HepG2 (cell line): ENCODE data around the gene DNM3. TPM values are rescaled to one million over a fixed set of nuclear protein-coding genes. Genes with fewer than 3 reads are reported as not detected.

ENCODE experiments used
- ATAC-seq: fragments of 200-7000 bp; cut with Tn5 transposase; 3 replicates; pipeline ENCODE4 v1.9.1; 2020; ENCODE audit warnings: mild to moderate bottlenecking, moderate library complexity
- BruUV-seq: library from RNA; stranded (reverse); fragments of 400-500 nt; replicated peaks from 2 replicates; lab custom pipeline; 2021; lab: Mats Ljungman, UMichigan
- CTCF ChIA-PET: fragments of 300-600 bp; formaldehyde crosslinking; extraction: SDS; loops from one replicate; lab custom pipeline; 2021; ENCODE audit warnings: low total read pairs, inconsistent platforms, low intra/inter-chr PET ratio; lab: Yijun Ruan, JAX
- POLR2A ChIA-PET: fragments of 350-600 bp; sonication (Branson Sonifier 250); formaldehyde crosslinking; loops from one replicate; lab custom pipeline; 2020; ENCODE audit warnings: antibody characterized with exemption, inconsistent platforms; lab: Yijun Ruan, JAX
- DNase-seq: peaks from one replicate; pipeline ENCODE4 v3.0.0-alpha.2; 2015; ENCODE audit warnings: low spot score
- FAIRE-seq: peaks from 3 replicates; lab custom pipeline; 2011; peaks lifted over from hg19 to GRCh38; lab: Jason Lieb, UNC
- H2AFZ ChIP-seq: one replicate; pipeline ENCODE4 v1.6.1; 2011; ENCODE audit warnings: low read length, inconsistent platforms
- H3K27ac ChIP-seq: fragments of 300-600 bp; 3 replicates; pipeline ENCODE4 v1.8.0; 2011; ENCODE audit warnings: mixed run types, mild to moderate bottlenecking, mixed read lengths, low read length, inconsistent platforms; ENCODE audit not compliant: insufficient read depth; ENCODE audit errors: extremely low read length
- H3K27me3 ChIP-seq, 2 experiments: fragments of 200-600 bp in 1 of 2; 2 replicates in 1 of 2; 3 replicates in 1 of 2; pipeline versions ENCODE4 v1.6.0 to v1.8.0; 2011; ENCODE audit warnings: low read length in 2 of 2, mild to moderate bottlenecking in 2 of 2, moderate library complexity in 2 of 2, inconsistent platforms in 1 of 2; ENCODE audit not compliant: insufficient read depth in 2 of 2, control insufficient read depth in 1 of 2
- H3K36me3 ChIP-seq, 2 experiments: fragments of 200-600 bp in 1 of 2; replicated peaks in 1 of 2; 2 replicates in 1 of 2; 3 replicates in 1 of 2; pipeline versions ENCODE4 v1.5.1 to v1.8.0; 2011; ENCODE audit warnings: low read length in 2 of 2, inconsistent platforms in 1 of 2; ENCODE audit not compliant: insufficient read depth in 2 of 2, control insufficient read depth in 1 of 2
- H3K4me1 ChIP-seq: 2 replicates; pipeline ENCODE4 v1.5.1; 2012; ENCODE audit warnings: low read length, inconsistent platforms; ENCODE audit not compliant: insufficient read depth
- H3K4me2 ChIP-seq: 2 replicates; pipeline ENCODE4 v1.6.0; 2011; ENCODE audit warnings: low read depth, low read length, inconsistent platforms
- H3K4me3 ChIP-seq, 3 experiments: fragments of 200-600 bp in 1 of 3; sonication (generic), shearing (Covaris generic) in 1 of 3; replicated peaks in 1 of 3; 2 replicates each; pipeline ENCODE4 v1.5.1; 2011 to 2016; ENCODE audit warnings: low read length in 3 of 3, inconsistent platforms in 2 of 3, low read depth in 2 of 3, mild to moderate bottlenecking in 2 of 3, control low read depth in 1 of 3, mixed read lengths in 1 of 3; ENCODE audit not compliant: insufficient read depth in 1 of 3
- H3K79me2 ChIP-seq: one replicate; pipeline ENCODE4 v1.6.1; 2011; ENCODE audit warnings: low read length, inconsistent platforms; ENCODE audit not compliant: insufficient read depth
- H3K9ac ChIP-seq: 2 replicates; pipeline ENCODE4 v1.6.0; 2011; ENCODE audit warnings: mild to moderate bottlenecking, low read depth, low read length, inconsistent platforms; ENCODE audit not compliant: insufficient read depth
- H3K9me3 ChIP-seq: 2 replicates; pipeline ENCODE4 v1.5.1; 2012; ENCODE audit warnings: mild to moderate bottlenecking, low read length
- H4K20me1 ChIP-seq: 2 replicates; pipeline ENCODE4 v1.6.0; 2011; ENCODE audit warnings: inconsistent platforms, mild to moderate bottlenecking, low read length, moderate library complexity; ENCODE audit not compliant: insufficient read depth
- CTCF ChIP-seq: sonication (generic); formaldehyde crosslinking; IDR thresholded peaks from 2 replicates; pipeline ENCODE4 v1.5.0; 2020; ENCODE audit warnings: mild to moderate bottlenecking, missing genetic modification reagents, moderate library complexity
- HINFP ChIP-seq: sonication (generic); formaldehyde crosslinking; IDR thresholded peaks from 2 replicates; pipeline ENCODE4 v1.4.0; 2020; ENCODE audit warnings: low read depth, mild to moderate bottlenecking, missing genetic modification reagents
- NR1H2 ChIP-seq: sonication (generic); formaldehyde crosslinking; IDR thresholded peaks from 2 replicates; pipeline ENCODE4 v1.8.1; 2022; ENCODE audit warnings: low read depth, missing genetic modification reagents, borderline replicate concordance
- ONECUT2 ChIP-seq: sonication (generic); formaldehyde crosslinking; IDR thresholded peaks from 2 replicates; pipeline ENCODE4 v1.4.0; 2020; ENCODE audit warnings: missing genetic modification reagents
- STAG1 ChIP-seq: sonication (generic); formaldehyde crosslinking; IDR thresholded peaks from 2 replicates; pipeline ENCODE4 v1.4.0; 2020; ENCODE audit warnings: missing genetic modification reagents
- TOPORS ChIP-seq: sonication (generic); formaldehyde crosslinking; IDR thresholded peaks from 2 replicates; pipeline ENCODE4 v1.8.0; 2023; ENCODE audit warnings: mild to moderate bottlenecking, missing genetic modification reagents
- TRIM24 ChIP-seq: sonication (generic); formaldehyde crosslinking; IDR thresholded peaks from 2 replicates; pipeline ENCODE4 v1.8.0; 2022; ENCODE audit warnings: mild to moderate bottlenecking, missing genetic modification reagents
- WGBS: methylation state at CpG from one replicate; pipeline ENCODE4 v1.1.6; 2017; ENCODE audit warnings: low lambda C conversion rate; 5-methylcytosine and 5-hydroxymethylcytosine counted together
- in situ Hi-C: cut with HindIII; loops from 2 replicates; pipeline ENCODE4 v1.10.0; 2017; ENCODE audit warnings: low pct_unique_long_range_greater_than_20kb; ENCODE audit not compliant: extremely low pct_ligation_motif_present
- intact Hi-C: fragments of 100-400 bp; cut with micrococcal nuclease; formaldehyde crosslinking; loops from one replicate; pipeline ENCODE4 v1.10.0; 2022; ENCODE audit not compliant: unreplicated experiment
- polyA plus RNA-seq, 8 experiments: library from polyadenylated mRNA; depleted of rRNA in 3 of 8; stranded (reverse) in 7 of 8; unstranded in 1 of 8; fragments of >200 nt; fragmentation: Illumina TruSeq in 4 of 8; extraction: Trizol in 4 of 8; gene quantifications; 2 replicates each; pipeline versions ENCODE4 v1.2.1 to v1.2.3, GENCODE V29; 2011 to 2016; ENCODE audit warnings: low read depth in 4 of 8, missing spikeins in 1 of 8, mixed read lengths in 1 of 8; ENCODE audit not compliant: insufficient read depth in 1 of 8
- total RNA-seq, 5 experiments: library from RNA; depleted of rRNA; stranded (reverse); fragments of >200 nt; fragmentation: Illumina TruSeq; extraction: Trizol; gene quantifications; 2 replicates each; pipeline ENCODE4 v1.2.3, GENCODE V29; 2016; ENCODE audit warnings: low read depth in 1 of 5

The DNM3 gene
- total and polyA plus RNA-seq, 2 of the 13 experiments (the other 11 are each of a cell fraction or from before 2014, with no cell fraction given), result 0.05 TPM; not detected in 1

DNA sequence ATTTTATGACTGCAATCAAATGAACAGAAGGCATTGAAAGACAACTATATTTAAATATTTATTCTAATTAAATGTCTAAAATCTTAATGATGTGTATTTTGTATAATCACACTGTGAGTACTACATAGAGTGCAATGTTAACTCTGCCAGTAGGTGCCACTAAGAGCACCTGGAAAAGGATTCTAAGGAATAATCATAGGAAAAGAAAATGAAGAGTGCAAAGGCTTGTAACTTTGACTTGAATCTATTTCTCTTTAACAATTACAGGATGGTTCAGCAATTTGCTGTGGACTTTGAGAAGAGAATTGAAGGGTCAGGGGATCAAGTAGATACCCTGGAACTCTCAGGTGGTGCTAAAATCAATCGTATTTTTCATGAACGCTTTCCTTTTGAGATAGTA, 200.4 kb downstream of the DNM3 start:
- no TSS peak for BruUV-seq
- H3K4me2 ChIP-seq, result no peak overlapping the region
- intact Hi-C loops, result no loop called here

More for the DNA sequence above, 200.4 kb downstream of the DNM3 start:
- POLR2A ChIA-PET, result no interaction called here
- no peaks in the 10 kb centered on the region for H3K9me3 ChIP-seq
- no peaks in the 10 kb centered on the region for H3K27me3 ChIP-seq
- ATAC-seq, result no peak
- in situ Hi-C loops, result no loop called here
- H3K4me3 ChIP-seq, result no peak overlapping the region
- TF ChIP-seq CTCF (CRISPR knock-in tag) (peak; percentile 27; the same call in 1 of the 2 replicates), TOPORS (CRISPR knock-in tag) (no peak), TRIM24 (no peak), STAG1 (CRISPR knock-in tag) (peak; percentile 54), NR1H2 (CRISPR knock-in tag) (no peak), HINFP (CRISPR knock-in tag) (no peak), ONECUT2 (no peak)
- no peak for DNase-seq
- H2AFZ ChIP-seq, result no peak overlapping the region
- H3K9ac ChIP-seq, result no peak overlapping the region
- no peak overlapping the region for H3K27ac ChIP-seq
- H3K79me2 ChIP-seq, result no peaks in the 10 kb centered on the region
- CTCF ChIA-PET, result interaction anchor here (1.2 kb wide), 1 partner anchor 358 kb away, joined by 5 read pairs; no protein-coding TSS in a partner anchor
- H4K20me1 ChIP-seq, result no peaks in the 10 kb centered on the region
- no peaks in the 10 kb centered on the region for H3K4me1 ChIP-seq
- no peaks in the 10 kb centered on the region for H3K36me3 ChIP-seq
- no peak for FAIRE-seq
- 33% methylated on average over 2 of the region's 2 CpGs for WGBS
